B cell (primary cell): ENCODE data around the gene DYNC2H1. TPM values are rescaled to one million over a fixed set of nuclear protein-coding genes. Genes with fewer than 3 reads are reported as not detected.
A peak's percentile ranks its signal among the peaks of the same experiment; 100 is the strongest.

ENCODE experiments used
- ATAC-seq: fragments of 200-7000 bp; cut with Tn5 transposase; one replicate; pipeline ENCODE4 v1.10.0; 2021; ENCODE audit warnings: low read depth, mild to moderate bottlenecking, moderate number of reproducible peaks, moderate library complexity
- CTCF ChIA-PET: fragments of 350-600 bp; sonication (Branson Sonifier 250); formaldehyde crosslinking; loops from one replicate; lab custom pipeline; 2021; ENCODE audit warnings: antibody characterized with exemption, inconsistent platforms; lab: Charles Lee
- POLR2A ChIA-PET: fragments of 350-600 bp; sonication (Branson Sonifier 250); formaldehyde crosslinking; loops from one replicate; lab custom pipeline; 2021; ENCODE audit warnings: antibody characterized with exemption; lab: Charles Lee
- DNase-seq: peaks from one replicate; pipeline ENCODE4 v3.0.0; 2013
- H2AFZ ChIP-seq: 2 replicates; pipeline ENCODE4 v1.6.1; 2012; ENCODE audit warnings: mild to moderate bottlenecking, low read depth, low read length; ENCODE audit not compliant: insufficient read depth, poor library complexity, severe bottlenecking
- H3K27ac ChIP-seq, 2 donors: 1 replicate in 1 of 2; 2 replicates in 1 of 2; pipeline ENCODE4 v1.5.1; 2012 to 2013; ENCODE audit warnings: low read length in 2 of 2, mild to moderate bottlenecking in 2 of 2, moderate library complexity in 1 of 2
- H3K27me3 ChIP-seq, 4 experiments: fragments of 200-600 bp in 1 of 4; sonication (generic) in 1 of 4; replicated peaks in 1 of 4; 1 replicate in 2 of 4; 2 replicates in 2 of 4; pipeline versions ENCODE4 v1.6.1 to v1.7.0; 2013 to 2016; ENCODE audit warnings: low read length in 3 of 4, mild to moderate bottlenecking in 2 of 4, mixed read lengths in 1 of 4, moderate library complexity in 1 of 4; ENCODE audit not compliant: insufficient read depth in 4 of 4, control insufficient read depth in 3 of 4; ENCODE audit errors: control extremely low read depth in 1 of 4
- H3K36me3 ChIP-seq, 2 experiments: replicated peaks in 1 of 2; 1 replicate in 1 of 2; 2 replicates in 1 of 2; pipeline versions ENCODE4 v1.6.1 to v1.7.1; 2013; ENCODE audit warnings: low read length in 1 of 2; ENCODE audit not compliant: insufficient read depth in 2 of 2, control insufficient read depth in 1 of 2; ENCODE audit errors: control extremely low read depth in 1 of 2, extremely low read depth in 1 of 2
- H3K4me1 ChIP-seq, 2 donors: fragments of 200-600 bp in 1 of 2; sonication (generic) in 1 of 2; 1 replicate in 1 of 2; 2 replicates in 1 of 2; pipeline versions ENCODE4 v1.5.1 to v1.6.1; 2013 to 2017; ENCODE audit warnings: low read length in 2 of 2; ENCODE audit not compliant: control insufficient read depth in 2 of 2, insufficient read depth in 2 of 2
- H3K4me2 ChIP-seq: replicated peaks from 2 replicates; pipeline ENCODE3; 2012; ENCODE audit warnings: mild to moderate bottlenecking, low read depth, low read length; ENCODE audit not compliant: poor library complexity, severe bottlenecking
- H3K4me3 ChIP-seq, 5 experiments: fragments of 200-600 bp in 1 of 5; sonication (generic) in 1 of 5; 1 replicate in 3 of 5; 2 replicates in 2 of 5; pipeline versions ENCODE4 v1.5.1 to v1.7.0; 2011 to 2016; ENCODE audit warnings: low read length in 4 of 5, mild to moderate bottlenecking in 4 of 5, low read depth in 2 of 5, control low read depth in 1 of 5, moderate library complexity in 1 of 5; ENCODE audit not compliant: insufficient read depth in 1 of 5; ENCODE audit errors: control extremely low read depth in 1 of 5, extremely low read depth in 1 of 5
- H3K79me2 ChIP-seq: fragments of 200-600 bp; sonication (generic); one replicate; pipeline ENCODE4 v1.6.0; 2016; ENCODE audit warnings: low read length; ENCODE audit not compliant: control insufficient read depth, insufficient read depth
- H3K9ac ChIP-seq: fragments of 200-600 bp; sonication (generic); 2 replicates; pipeline ENCODE4 v1.6.1; 2017; ENCODE audit warnings: mild to moderate bottlenecking, low read length, moderate library complexity
- H3K9me3 ChIP-seq, 3 donors: one replicate each; pipeline versions ENCODE4 v1.6.1 to v1.7.1; 2013; ENCODE audit warnings: low read length in 2 of 3; ENCODE audit not compliant: control insufficient read depth in 2 of 3, insufficient read depth in 1 of 3; ENCODE audit errors: control extremely low read depth in 1 of 3
- H4K20me1 ChIP-seq: 2 replicates; pipeline ENCODE4 v1.6.0; 2012; ENCODE audit warnings: mild to moderate bottlenecking, low read length; ENCODE audit not compliant: insufficient read depth, control insufficient read depth, poor library complexity, severe bottlenecking
- H3K27ac Mint-ChIP-seq: one replicate; pipeline ENCODE4 v1.8.0; 2021; ENCODE audit warnings: mixed read lengths
- H3K27me3 Mint-ChIP-seq: one replicate; pipeline ENCODE4 v1.8.0; 2021; ENCODE audit warnings: mixed read lengths
- H3K4me1 Mint-ChIP-seq: one replicate; pipeline ENCODE4 v1.8.0; 2021; ENCODE audit warnings: mixed read lengths
- H3K4me3 Mint-ChIP-seq: one replicate; pipeline ENCODE4 v1.8.0; 2021; ENCODE audit warnings: mixed read lengths
- H3K9me3 Mint-ChIP-seq: one replicate; pipeline ENCODE4 v1.8.0; 2022; ENCODE audit warnings: mixed read lengths; ENCODE audit not compliant: insufficient read depth
- CTCF ChIP-seq: fragments of 200-600 bp; IDR thresholded peaks from one replicate; pipeline ENCODE4 v1.8.0; 2022; ENCODE audit warnings: antibody characterized with exemption, mild to moderate bottlenecking
- EZH2 ChIP-seq: IDR thresholded peaks from 2 replicates; pipeline ENCODE4 v1.6.1; 2012; ENCODE audit warnings: borderline replicate concordance, low read depth, mild to moderate bottlenecking, moderate library complexity, low read length; ENCODE audit not compliant: insufficient read depth, poor library complexity, severe bottlenecking
- WGBS: methylation state at CpG from one replicate; pipeline ENCODE4 v1.1.5; 2013; ENCODE audit warnings: missing lambda C conversion rate; ENCODE audit not compliant: insufficient coverage; 5-methylcytosine and 5-hydroxymethylcytosine counted together
- intact Hi-C: fragments of 100-400 bp; cut with micrococcal nuclease; formaldehyde crosslinking; loops from one replicate; pipeline ENCODE4 v1.10.0; 2022
- polyA plus RNA-seq: library from polyadenylated mRNA; depleted of rRNA; stranded (reverse); fragments of >200 nt; gene quantifications from 2 replicates; pipeline ENCODE4 v1.2.3, GENCODE V29; 2012
- total RNA-seq, 2 donors: library from RNA; stranded (reverse); fragments of 120-200 nt in 1 of 2; gene quantifications; 1 replicate in 1 of 2; 2 replicates in 1 of 2; pipeline versions ENCODE4 v1.2.3 to v1.2.4, GENCODE V29; 2013 to 2022

DYNC2H1 gene
- total and polyA plus RNA-seq, 2 donors (not counting 1 experiment from before 2014, with no cell fraction given), result 0.92 to 7.8 TPM

GRCh38 chr11:103067118-103067517 is 42.1 kb upstream of the DYNC2H1 start:
- peaks cover 36% of the 10 kb centered on the region for H3K4me1 Mint-ChIP-seq

DNA sequence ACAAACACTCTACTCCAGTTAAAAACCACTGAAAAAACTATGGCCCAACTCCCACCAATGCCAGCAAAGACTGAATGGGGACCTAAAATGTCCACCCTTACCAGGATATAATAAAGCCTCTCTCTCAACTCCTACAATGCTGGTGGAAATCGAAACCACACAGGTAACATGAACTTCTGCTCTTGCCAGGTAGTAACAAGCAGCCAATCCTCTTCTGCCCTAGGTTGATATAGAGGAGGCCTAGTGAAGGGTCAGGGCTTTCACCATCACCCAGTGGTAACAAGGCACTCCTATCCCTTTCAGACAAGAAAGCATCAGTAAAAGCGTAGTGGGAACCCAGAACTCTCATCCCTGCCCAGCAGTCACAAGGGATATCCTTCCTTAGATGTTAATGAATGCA is 39.9 kb upstream of the DYNC2H1 start:
- Histone ChIP-seq H3K79me2 (peaks cover 27% of the 10 kb centered on the region), H4K20me1 (no peaks in the 10 kb centered on the region), H3K4me3 (no peak overlapping the region), H3K36me3 (peaks cover 3 to 4% of the 10 kb centered on the region in 2 experiments), H3K9me3 (no peaks in the 10 kb centered on the region), H3K4me1 (peaks cover 9 to 23% of the 10 kb centered on the region in 2 donors), H2AFZ (no peak overlapping the region), H3K4me2 (peak overlapping the region; percentile 50), H3K27ac (peak overlapping the region in 1 of 2 donors; percentile 69), H3K27me3 (no peaks in the 10 kb centered on the region), H3K9ac (peak overlapping the region; percentile 8)
- peak overlapping the region; percentile 53 for H3K4me3 Mint-ChIP-seq
- intact Hi-C loops, result no loop called here
- ChIA-PET CTCF (no interaction called here), POLR2A (no interaction called here)
- H3K9me3 Mint-ChIP-seq, result no peaks in the 10 kb centered on the region
- no peak for TF ChIP-seq EZH2
- TF ChIP-seq CTCF, result no peak
- peak overlapping the region; percentile 68 for H3K27ac Mint-ChIP-seq
- no peak for ATAC-seq
- H3K4me1 Mint-ChIP-seq, result peaks cover 36% of the 10 kb centered on the region
- DNase-seq, result no peak
- no CpG with 5 or more reads among the region's 2 CpGs for WGBS
- no peaks in the 10 kb centered on the region for H3K27me3 Mint-ChIP-seq

More at GRCh38 chr11:103067118-103067517, 42.1 kb upstream of the DYNC2H1 start:
- H4K20me1 ChIP-seq, result no peaks in the 10 kb centered on the region
- no peak overlapping the region for H3K4me2 ChIP-seq
- CTCF ChIA-PET, result no interaction called here
- H2AFZ ChIP-seq, result no peak overlapping the region
- TF ChIP-seq CTCF (no peak), EZH2 (no peak)
- H3K9me3 Mint-ChIP-seq, result no peaks in the 10 kb centered on the region
- no peaks in the 10 kb centered on the region for H3K9me3 ChIP-seq
- no peak for DNase-seq
- peaks cover 13 to 23% of the 10 kb centered on the region in 2 experiments for H3K36me3 ChIP-seq
- no peak overlapping the region for H3K4me3 Mint-ChIP-seq
- H3K27me3 Mint-ChIP-seq, result no peaks in the 10 kb centered on the region
- no CpG with 5 or more reads among the region's 1 CpG for WGBS
- no peaks in the 10 kb centered on the region for H3K27me3 ChIP-seq
- H3K4me3 ChIP-seq, result no peak overlapping the region
- no peak for ATAC-seq
- no peak overlapping the region for H3K9ac ChIP-seq
- POLR2A ChIA-PET, result no interaction called here
- peaks cover 9 to 23% of the 10 kb centered on the region in 2 donors for H3K4me1 ChIP-seq
- H3K27ac ChIP-seq, result no peak overlapping the region
- no peak overlapping the region for H3K27ac Mint-ChIP-seq
- intact Hi-C loops, result no loop called here
- peaks cover 27% of the 10 kb centered on the region for H3K79me2 ChIP-seq
